ENCODE measurements around the gene U2AF1L4.
A peak's percentile ranks its signal among the peaks of the same experiment; 100 is the strongest.

U2AF1L4 gene

DNA sequence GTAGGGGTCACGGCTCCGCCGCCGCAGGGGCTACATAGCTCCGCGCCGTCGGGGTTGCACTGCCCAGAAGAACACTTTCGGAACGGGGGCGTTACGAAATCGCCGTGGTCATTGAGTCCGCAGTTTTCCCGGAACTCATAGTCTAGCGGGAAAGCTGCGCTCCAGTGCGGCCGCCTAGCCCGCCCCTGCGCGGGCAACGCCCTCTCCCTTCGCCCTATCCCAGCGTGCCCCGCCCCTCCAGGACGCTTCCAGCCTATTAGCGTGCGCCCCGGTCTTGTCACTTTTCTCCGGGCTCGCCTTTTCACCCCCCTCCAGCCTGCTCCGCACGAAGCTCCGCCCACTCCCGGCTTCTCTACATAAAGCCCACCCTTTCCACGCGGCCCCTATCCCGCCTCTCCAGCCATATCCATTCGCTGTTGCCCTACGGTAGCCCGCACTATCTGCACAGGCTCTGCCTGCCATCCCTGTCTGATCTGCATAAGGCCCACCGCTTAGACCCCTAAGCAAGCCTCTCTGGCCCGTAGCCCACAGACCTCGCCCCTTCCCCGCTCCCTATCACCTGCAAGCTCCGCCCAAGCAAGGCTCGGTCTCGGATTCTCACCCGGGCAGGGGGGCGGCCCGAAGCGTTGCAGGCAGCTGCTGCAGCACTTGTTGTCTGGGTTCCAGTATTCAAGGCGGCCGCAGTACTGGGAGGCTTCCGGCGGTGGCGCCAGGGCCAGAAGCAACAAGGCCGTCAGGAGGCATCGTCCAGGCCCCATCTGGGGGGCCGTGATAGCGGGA lies 4.6 kb downstream of the U2AF1L4 start:
- DNase-seq (ENCODE audit: low read depth) = peak; percentile 93

DNA sequence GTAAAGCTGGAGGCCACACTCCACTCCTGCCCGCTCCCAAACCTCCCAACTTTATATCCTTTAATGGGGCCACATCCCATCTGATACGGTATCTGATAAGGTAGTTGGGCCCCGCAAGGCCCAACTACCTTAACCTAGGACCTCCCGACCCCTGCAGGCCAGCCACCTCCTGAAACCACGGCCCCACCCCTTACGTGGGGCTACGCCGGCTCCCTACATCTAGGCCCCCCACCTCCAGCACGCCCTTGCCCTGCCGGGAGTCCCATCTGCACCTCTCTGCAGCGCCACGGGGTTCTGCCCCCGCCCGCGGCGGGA lies 5.2 kb downstream of the U2AF1L4 start:
- DNase-seq (ENCODE audit: low read depth) = no peak

DNA sequence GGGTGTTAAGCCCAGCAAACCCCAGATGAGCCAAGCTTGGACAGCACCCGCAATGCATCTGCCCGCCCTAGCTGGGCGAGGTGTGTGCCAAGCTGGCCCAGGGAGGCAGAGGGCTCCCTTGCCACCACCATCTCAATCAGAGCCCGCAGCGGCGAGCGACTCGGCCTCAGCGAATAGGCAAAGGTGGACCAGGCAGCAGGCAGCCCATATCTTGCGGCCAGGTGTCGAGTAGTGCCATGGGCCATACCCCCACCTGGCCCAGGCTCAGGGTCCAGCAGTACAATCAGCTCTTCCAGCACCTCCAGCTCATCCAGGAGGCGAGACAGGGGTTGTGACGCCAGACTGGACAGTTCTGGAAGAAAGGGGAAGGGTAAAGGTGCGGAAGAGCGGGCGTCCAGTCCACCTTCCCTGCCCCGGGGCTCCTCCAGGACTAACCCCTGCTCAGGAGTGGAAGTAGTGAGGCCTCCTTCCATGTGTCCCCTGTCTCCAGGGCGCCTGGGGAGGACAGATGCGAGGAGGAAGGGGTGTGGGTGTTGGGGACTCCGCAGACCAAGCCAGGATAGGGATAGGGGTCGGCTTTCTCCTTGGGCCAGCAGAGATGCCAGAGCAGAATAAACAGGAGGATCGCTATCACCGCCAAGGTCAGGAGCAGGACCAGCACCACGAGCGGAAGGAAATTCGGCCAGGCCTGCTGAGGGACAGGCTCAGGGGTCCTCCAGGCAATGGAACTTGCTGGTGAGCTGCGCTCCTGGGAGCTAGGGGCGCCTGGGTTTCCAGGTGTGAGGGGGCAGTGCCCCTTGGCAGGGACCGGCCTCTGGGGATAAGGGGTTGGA lies 5.7 kb downstream of the U2AF1L4 start:
- DNase-seq (ENCODE audit: low read depth) = no peak

DNA sequence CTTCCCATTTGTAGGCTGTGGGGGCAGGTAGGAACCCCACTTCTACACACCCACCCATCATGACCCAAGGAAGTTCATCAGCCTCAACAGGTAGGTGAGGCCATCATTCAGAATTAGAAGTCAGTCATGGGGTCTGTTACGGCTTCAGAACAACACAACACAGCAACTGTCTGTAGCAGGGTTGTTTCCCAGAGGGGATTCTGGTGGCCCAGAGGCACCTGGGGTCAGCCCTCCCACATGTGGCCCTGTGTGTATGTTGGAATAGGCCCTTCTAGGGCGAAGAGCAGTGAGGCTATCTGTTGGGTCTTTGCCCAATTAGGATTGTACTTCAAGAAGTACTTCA lies 6.4 kb downstream of the U2AF1L4 start:
- DNase-seq (ENCODE audit: low read depth) = no peak

DNA sequence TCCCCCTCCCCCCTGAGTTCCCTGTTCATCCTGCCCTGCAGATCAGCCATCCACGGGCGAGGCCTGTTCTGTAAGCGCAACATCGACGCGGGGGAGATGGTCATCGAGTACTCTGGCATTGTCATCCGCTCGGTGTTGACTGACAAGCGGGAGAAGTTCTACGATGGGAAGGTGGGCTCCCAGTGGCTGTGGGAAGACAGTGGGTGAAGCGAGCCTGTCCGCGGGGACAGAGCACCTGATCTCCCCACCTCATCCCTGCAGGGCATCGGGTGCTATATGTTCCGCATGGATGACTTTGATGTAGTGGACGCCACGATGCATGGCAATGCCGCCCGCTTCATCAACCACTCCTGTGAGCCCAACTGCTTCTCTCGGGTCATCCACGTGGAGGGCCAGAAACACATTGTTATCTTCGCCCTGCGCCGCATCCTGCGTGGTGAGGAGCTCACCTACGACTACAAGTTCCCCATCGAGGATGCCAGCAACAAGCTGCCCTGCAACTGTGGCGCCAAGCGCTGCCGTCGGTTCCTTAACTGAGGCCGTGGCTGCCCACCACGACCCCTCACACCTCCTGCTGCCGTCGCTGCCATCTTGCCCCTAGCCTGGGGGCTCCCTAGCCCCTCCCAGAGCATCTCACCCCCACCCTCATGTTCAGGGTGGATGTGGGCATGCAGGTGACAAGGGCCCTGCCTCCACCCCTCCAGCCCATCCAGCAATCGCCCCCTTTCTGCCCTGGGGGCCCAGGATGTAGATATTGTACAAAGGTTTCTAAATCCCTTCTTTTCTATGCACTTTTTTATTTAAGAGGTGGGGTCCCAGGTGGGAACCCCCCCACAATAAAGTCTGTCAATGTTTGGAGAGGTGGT lies 7.0 kb downstream of the U2AF1L4 start:
- no peak for DNase-seq (ENCODE audit: low read depth)

DNA sequence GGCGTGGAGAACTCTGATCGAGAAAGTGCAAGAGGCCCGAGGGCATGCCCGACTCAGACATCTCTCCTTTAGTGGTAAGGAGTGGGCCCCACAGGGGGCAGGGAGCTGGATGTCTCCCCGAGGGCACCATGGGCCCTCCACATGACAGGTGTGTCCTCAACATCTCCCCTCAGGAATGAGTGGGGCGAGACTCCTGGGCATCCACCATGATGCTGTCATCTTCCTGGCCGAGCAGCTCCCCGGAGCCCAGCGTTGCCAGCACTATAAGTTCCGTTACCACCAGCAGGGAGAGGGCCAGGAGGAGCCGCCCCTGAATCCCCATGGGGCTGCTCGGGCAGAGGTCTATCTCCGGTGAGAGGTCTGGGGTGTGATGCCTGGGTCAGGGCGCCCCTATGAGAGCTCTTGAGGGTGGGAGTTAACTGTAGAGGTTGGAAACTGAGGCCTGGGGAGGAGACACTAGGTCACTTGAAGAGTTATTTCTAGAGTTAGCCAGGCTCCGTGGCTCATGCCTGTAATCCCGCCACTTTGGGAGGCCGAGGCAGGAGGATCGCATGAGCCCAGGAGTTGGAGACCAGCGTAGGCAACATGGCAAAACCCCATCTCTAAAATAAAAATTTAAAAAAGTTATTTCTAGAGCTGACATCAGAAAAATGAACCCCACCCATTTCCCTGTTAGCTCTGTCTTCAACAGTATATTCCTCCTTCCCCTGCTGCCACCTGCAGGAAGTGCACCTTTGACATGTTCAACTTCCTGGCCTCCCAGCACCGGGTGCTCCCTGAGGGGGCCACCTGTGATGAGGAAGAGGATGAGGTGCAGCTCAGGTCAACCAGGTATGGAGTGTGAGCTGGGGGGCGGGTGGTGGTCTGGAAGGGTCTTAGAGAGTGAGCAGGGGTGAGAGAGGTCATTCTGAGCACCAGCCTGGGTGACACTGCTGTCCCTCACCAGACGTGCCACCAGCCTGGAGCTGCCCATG lies 8.0 kb downstream of the U2AF1L4 start:
- DNase-seq (ENCODE audit: low read depth) = no peak

DNA sequence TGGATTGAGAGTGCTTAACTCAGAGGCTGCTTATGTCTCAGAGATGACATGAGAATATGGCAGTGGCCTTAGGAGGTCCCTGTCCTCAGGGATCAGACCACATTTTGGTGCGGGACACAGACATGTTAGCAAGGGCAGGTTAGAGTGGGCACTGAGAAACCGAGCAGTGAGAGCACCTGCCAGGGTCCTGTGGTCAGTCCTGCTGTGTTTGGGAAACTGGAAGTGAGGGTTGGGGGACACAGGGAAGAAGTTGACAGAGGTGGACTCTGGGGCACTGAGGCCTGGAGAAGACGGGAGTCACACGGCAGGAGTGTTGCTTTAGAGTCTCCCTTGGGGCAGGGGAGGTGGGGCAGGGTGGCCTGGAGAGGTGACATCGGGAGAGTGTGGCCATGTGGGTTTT lies 10.3 kb downstream of the U2AF1L4 start:
- no peak for DNase-seq (ENCODE audit: low read depth)

DNA sequence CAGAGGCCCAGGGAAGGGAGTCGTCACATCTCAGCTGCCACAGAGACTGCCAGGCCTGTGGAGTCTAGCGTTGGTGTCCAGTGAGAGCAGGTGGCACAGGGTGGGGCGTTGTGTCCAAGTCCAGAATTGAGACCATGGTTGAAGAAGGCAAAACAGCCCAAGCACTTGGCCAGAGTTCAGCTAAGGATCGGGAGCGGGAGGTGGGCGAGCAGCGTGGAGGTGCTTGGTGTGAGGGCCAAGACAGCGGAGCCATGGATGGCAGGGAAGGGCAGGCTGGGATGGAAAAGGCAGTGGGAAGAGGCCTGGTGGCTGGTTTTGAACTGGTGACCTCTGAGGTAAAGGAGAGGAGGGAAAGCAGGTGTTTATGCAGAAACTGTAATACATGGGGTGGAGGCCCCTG lies 10.9 kb downstream of the U2AF1L4 start:
- DNase-seq (ENCODE audit: low read depth) = no peak

DNA sequence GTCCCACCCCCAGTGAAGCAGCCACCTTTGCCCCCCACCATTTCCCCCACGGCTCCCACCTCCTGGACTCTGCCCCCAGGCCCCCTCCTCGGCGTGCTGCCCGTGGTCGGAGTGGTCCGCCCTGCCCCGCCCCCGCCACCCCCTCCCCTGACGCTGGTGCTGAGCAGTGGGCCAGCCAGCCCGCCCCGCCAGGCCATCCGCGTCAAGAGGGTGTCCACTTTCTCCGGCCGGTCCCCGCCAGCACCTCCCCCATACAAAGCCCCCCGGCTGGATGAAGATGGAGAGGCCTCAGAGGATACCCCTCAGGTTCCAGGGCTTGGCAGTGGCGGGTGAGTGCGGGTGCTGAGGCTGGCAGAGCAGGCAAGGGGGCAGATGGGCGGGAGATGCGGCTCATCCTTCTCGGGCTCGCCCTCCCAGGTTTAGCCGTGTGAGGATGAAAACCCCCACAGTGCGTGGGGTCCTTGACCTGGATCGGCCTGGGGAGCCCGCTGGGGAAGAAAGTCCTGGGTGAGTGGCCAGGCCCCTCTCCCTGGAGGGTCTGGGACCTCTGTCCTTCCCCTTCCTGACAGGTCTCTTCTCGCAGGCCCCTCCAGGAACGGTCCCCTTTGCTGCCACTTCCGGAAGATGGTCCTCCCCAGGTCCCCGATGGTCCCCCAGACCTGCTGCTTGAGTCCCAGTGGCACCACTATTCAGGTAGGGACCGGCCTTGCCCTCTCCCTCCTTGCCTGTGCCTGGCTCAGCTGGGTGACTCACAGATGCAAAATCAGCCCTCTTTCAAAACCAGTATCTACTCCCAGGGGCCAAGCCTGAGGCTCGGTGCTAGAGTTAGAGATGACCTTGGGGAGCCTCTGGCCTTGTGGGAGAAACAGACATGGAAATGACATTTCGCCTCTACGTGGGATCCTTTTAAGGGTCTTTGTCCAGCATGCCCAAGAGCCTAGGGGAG lies 11.8 kb downstream of the U2AF1L4 start:
- DNase-seq (ENCODE audit: low read depth) = no peak

DNA sequence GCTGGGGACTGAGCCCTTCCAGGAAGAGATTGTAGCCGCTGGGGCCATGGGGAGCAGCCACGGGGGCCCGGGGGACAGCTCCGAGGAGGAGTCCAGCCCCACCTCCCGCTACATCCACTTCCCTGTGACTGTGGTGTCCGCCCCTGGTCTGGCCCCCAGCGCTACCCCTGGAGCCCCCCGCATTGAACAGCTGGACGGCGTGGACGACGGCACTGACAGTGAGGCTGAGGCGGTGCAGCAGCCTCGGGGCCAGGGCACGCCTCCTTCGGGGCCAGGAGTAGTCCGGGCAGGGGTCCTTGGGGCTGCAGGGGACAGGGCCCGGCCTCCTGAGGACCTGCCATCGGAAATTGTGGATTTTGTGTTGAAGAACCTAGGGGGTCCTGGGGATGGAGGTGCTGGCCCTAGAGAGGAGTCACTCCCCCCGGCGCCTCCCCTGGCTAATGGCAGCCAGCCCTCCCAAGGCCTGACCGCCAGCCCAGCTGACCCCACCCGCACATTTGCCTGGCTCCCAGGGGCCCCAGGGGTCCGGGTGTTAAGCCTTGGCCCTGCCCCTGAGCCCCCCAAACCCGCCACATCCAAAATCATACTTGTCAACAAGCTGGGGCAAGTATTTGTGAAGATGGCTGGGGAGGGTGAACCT lies 12.6 kb downstream of the U2AF1L4 start:
- DNase-seq (ENCODE audit: low read depth) = no peak

DNA sequence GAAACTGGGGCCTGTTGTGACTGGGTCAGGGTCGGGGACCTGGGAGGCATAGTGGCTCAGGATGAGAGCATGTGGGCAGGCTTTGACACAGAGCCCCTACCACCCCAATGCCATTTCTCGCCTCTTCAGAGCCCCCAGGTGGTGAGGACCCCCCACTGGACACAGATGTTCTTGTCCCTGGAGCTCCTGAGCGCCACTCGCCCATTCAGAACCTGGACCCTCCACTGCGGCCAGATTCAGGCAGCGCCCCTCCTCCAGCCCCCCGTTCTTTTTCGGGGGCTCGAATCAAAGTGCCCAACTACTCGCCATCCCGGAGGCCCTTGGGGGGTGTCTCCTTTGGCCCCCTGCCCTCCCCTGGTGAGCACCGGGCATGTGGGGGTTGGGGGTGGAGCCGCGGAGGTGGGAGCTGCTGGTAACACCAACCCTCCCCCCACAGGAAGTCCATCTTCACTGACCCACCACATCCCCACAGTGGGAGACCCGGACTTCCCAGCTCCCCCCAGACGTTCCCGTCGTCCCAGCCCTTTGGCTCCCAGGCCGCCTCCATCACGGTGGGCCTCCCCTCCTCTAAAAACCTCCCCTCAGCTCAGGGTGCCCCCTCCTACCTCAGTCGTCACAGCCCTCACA lies 13.3 kb downstream of the U2AF1L4 start:
- no peak for DNase-seq (ENCODE audit: low read depth)

DNA sequence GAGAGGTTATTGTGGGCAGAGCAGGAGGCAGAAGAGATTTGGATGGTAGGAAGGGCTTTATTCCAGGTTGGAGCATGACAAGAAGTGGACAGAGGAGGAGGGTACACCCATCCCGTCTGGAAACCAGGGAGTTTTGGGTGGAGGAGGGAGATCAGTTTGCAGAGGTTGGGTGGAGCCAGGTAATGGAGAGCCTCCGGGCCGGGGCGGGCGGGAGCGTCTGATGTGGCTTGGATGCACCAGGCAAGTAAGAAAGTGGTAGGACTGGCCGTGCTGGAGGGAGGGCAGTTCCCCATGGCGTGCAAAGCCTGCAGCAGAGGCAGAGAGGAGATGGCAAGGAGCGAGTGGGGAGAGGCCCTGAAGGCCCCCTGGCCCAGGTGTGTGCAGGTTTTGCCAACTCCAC lies 13.9 kb downstream of the U2AF1L4 start:
- DNase-seq (ENCODE audit: low read depth) = no peak

DNA sequence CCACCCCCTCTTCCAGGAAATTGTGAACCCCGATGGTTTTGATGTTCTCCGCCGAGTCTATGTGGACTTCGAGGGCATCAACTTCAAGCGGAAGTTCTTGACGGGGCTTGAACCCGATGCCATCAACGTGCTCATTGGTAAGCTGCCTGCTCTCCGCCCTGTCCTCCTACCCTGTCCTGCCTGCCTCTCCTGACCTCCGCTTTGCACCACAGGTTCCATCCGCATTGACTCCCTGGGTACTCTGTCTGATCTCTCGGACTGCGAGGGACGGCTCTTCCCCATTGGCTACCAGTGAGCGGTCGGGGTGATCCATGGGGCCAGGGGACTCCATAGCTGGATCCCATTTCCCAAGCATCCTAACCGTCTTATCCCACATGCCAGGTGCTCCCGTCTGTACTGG lies 14.9 kb downstream of the U2AF1L4 start:
- DNase-seq (ENCODE audit: low read depth) = no peak

DNA sequence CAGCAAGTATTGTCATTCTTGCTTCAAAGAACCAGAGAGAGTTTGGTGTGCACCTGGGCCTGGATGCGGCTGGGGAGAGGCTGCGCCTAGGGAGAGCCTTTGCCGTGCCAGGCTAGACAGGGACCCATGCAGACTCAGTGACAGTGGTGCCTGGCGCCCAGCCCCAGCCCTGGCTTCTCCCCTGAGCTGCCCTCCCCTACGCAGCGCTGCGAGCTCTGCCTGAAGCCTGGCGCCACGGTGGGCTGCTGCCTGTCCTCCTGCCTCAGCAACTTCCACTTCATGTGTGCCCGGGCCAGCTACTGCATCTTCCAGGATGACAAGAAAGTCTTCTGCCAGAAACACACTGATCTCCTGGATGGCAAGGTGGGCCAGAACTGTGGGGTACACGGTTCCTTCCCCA lies 15.5 kb downstream of the U2AF1L4 start:
- no peak for DNase-seq (ENCODE audit: low read depth)

DNA sequence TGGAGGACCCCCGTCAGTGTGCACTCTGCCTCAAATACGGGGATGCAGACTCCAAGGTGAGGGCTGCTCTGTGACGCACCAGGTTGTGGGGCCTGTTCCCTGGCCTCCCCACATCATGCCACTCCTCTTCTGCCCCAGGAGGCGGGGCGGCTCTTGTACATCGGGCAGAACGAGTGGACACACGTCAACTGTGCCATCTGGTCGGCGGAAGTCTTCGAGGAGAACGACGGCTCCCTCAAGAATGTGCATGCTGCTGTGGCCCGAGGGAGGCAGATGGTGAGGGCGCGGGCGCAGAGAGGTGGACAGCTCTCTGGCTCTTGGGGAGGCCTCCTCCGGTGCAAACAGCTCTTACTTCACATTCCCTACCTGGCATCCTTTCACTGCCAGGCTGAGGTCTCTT lies 16.2 kb downstream of the U2AF1L4 start:
- no peak for DNase-seq (ENCODE audit: low read depth)

DNA sequence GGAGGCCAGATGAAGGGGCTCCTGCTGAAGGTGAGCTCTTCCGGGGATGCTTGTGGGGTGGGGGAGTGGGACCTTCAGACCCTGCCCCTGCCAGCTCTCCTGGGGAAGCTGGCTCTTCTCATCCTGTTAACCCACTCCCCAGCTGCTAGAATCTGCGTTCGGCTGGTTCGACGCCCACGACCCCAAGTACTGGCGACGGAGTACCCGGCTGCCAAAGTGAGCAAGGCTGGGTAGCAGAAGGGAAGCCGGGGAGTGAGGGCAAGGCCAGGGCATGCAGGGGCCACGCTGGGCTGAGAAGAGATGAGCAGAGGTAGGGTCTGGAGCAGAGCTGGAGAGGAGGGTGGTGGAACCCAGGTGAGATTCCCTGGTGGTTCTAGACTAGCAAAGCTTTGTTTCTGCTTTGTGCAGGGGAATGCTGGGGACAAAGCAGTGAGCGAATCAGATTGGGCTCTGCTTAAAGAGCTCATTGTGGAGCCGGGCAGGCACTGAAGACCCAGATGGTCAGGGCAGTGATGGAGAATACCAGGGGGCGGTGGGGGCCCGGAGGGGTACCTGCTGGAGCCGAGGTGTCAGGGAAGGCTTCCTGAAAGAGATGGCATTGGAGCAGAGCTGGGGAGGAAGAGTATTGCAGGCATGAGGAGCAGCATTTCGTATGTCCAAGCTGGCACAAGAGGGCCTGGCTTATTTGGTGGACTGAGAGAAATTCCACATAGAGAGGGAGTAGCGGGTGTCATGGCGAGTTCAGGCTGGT lies 17.1 kb downstream of the U2AF1L4 start:
- no peak for DNase-seq (ENCODE audit: low read depth)

DNA sequence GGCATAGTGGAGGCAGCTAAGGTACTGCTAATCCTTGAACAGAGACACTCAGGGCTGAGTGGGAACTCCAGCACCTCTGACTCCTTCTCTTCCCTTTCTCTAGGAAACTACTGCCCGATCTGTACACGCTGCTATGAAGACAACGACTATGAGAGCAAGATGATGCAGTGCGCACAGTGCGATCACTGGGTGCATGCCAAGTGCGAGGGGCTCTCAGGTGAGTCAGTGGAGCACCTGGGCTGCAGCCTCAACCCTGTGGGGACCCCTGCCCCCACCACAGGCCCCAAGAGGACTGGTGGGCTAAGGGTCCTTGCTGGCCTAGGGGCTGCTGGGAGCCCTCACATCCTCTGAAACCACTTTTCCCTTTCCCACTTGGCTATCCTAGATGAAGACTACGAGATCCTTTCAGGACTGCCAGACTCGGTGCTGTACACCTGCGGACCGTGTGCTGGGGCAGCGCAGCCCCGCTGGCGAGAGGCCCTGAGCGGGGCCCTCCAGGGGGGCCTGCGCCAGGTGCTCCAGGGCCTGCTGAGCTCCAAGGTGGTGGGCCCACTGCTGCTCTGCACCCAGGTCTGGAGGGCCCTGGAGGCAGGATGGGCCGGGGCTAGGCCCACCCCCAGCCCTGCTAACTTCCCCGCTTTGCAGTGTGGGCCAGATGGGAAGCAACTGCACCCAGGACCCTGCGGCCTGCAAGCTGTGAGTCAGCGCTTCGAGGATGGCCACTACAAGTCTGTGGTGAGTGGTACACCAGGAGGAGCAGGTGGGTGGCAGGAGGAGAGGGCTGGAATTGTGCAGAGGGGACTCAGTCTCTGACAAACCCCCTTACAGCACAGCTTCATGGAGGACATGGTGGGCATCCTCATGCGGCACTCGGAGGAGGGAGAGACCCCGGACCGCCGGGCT lies 17.9 kb downstream of the U2AF1L4 start:
- no peak for DNase-seq (ENCODE audit: low read depth)

Data from T follicular helper cell (primary cell).